Measurements from ENCODE around the gene MEI1. TPM values are rescaled to one million over a fixed set of nuclear protein-coding genes. Genes with fewer than 3 reads are reported as not detected.
"Not testable (repeated sequence)": the region's sequence is repeated elsewhere in the genome, so short reads cannot be mapped to it uniquely, and the experiment has no call there.

MEI1 gene
- total RNA-seq, 2 donors from 2014 or later = 7.4 TPM; not detected in 1

GRCh38 chr22:41682033-41682807, 17.1 kb upstream of the MEI1 start:
- Histone ChIP-seq H3K27me3 (replicated peaks; ENCODE audit: insufficient read depth) (no peaks in the 10 kb centered on the region), H3K27ac (peak overlapping the region; percentile 89 to 92), H3K9me3 (no peaks in the 10 kb centered on the region), H3K4me1 (replicated peaks) (no peaks in the 10 kb centered on the region), H3K4me3 (peak overlapping the region; percentile 47 to 48), H3K36me3 (no peaks in the 10 kb centered on the region)
- intact Hi-C loops (cut with DNase I) = no loop called here
- DNase-seq (ENCODE audit: low spot score) = peak; percentile 72
- TF ChIP-seq POLR2A (IDR thresholded peaks at IDR 0.05) = peak; percentile 73
- TF ChIP-seq POLR2AphosphoS5 (IDR thresholded peaks at IDR 0.05) = peak; percentile 97
- no peak for TF ChIP-seq CTCF (IDR thresholded peaks at IDR 0.05)
- 59% methylated on average over 50 of the region's 50 CpGs for WGBS

GRCh38 chr22:41683052-41683451, 16.3 kb upstream of the MEI1 start:
- TF ChIP-seq POLR2AphosphoS5 (IDR thresholded peaks at IDR 0.05) (no peak), CTCF (IDR thresholded peaks at IDR 0.05) (no peak), POLR2A (IDR thresholded peaks at IDR 0.05) (no peak)
- peak overlapping the region; percentile 89 to 92 for H3K27ac ChIP-seq
- no peaks in the 10 kb centered on the region for H3K27me3 ChIP-seq (replicated peaks; ENCODE audit: insufficient read depth)
- DNase-seq (ENCODE audit: low spot score) = no peak
- no peak overlapping the region for H3K4me3 ChIP-seq
- H3K9me3 ChIP-seq = no peaks in the 10 kb centered on the region
- H3K4me1 ChIP-seq (replicated peaks) = no peaks in the 10 kb centered on the region
- 88% methylated on average over 9 of the region's 9 CpGs for WGBS
- intact Hi-C loops (cut with DNase I) = no loop called here
- no peaks in the 10 kb centered on the region for H3K36me3 ChIP-seq

GRCh38 chr22:41683616-41684015, 15.7 kb upstream of the MEI1 start:
- Histone ChIP-seq H3K27ac (no peak overlapping the region), H3K4me3 (no peak overlapping the region), H3K4me1 (replicated peaks) (no peaks in the 10 kb centered on the region), H3K9me3 (no peaks in the 10 kb centered on the region), H3K27me3 (replicated peaks; ENCODE audit: insufficient read depth) (no peaks in the 10 kb centered on the region), H3K36me3 (no peaks in the 10 kb centered on the region)
- WGBS = 85% methylated on average over 3 of the region's 3 CpGs
- intact Hi-C loops (cut with DNase I) = no loop called here
- TF ChIP-seq POLR2A (IDR thresholded peaks at IDR 0.05) (no peak), CTCF (IDR thresholded peaks at IDR 0.05) (no peak), POLR2AphosphoS5 (IDR thresholded peaks at IDR 0.05) (no peak)
- no peak for DNase-seq (ENCODE audit: low spot score)

- no peak overlapping the region for H3K4me3 ChIP-seq
- DNase-seq (ENCODE audit: low spot score) = no peak
- H3K4me1 ChIP-seq (replicated peaks) = no peaks in the 10 kb centered on the region
- no peaks in the 10 kb centered on the region for H3K9me3 ChIP-seq
- H3K27ac ChIP-seq = no peak overlapping the region
- TF ChIP-seq CTCF (IDR thresholded peaks at IDR 0.05) (no peak), POLR2A (IDR thresholded peaks at IDR 0.05) (no peak), POLR2AphosphoS5 (IDR thresholded peaks at IDR 0.05) (no peak)
- H3K36me3 ChIP-seq = no peaks in the 10 kb centered on the region
- no peaks in the 10 kb centered on the region for H3K27me3 ChIP-seq (replicated peaks; ENCODE audit: insufficient read depth)
- intact Hi-C loops (cut with DNase I) = no loop called here
- WGBS = 80% methylated on average over 4 of the region's 4 CpGs
Measured at GRCh38 chr22:41684194-41684593, 15.1 kb upstream of the MEI1 start.

GRCh38 chr22:41686890-41687289, 12.4 kb upstream of the MEI1 start:
- intact Hi-C loops (cut with DNase I); H3K36me3 ChIP-seq; H3K9me3 ChIP-seq; H3K4me3 ChIP-seq; H3K27me3 ChIP-seq (replicated peaks; ENCODE audit: insufficient read depth); H3K27ac ChIP-seq; H3K4me1 ChIP-seq (replicated peaks); DNase-seq (ENCODE audit: low spot score): not testable (repeated sequence)
- 93% methylated on average over 11 of the region's 11 CpGs for WGBS

Measured in prostate gland (tissue), 2 donors.